Kidney (tissue), 14 donors: ENCODE results near the gene ATL1. TPM values are rescaled to one million over a fixed set of nuclear protein-coding genes. Genes with fewer than 3 reads are reported as not detected.

Experiments used
- DNase-seq, 5 donors: peaks; one replicate each; pipeline ENCODE4 v3.0.0-alpha.2; 2013 to 2020
- FAIRE-seq: peaks from 2 replicates; lab custom pipeline; 2012; peaks lifted over from hg19 to GRCh38; lab: Jason Lieb, UNC
- H3K27ac ChIP-seq, 2 donors: one replicate each; pipeline ENCODE4 v1.7.0; 2013; ENCODE audit warnings: low read depth in 2 of 2, low read length in 2 of 2, inconsistent platforms in 1 of 2
- H3K27me3 ChIP-seq: one replicate; pipeline ENCODE4 v1.7.1; 2013; ENCODE audit warnings: low read length, inconsistent platforms; ENCODE audit not compliant: control insufficient read depth, insufficient read depth
- H3K36me3 ChIP-seq, 3 donors: one replicate each; pipeline versions ENCODE4 v1.7.0 to v1.7.1; 2013; ENCODE audit warnings: low read length in 3 of 3, control low read depth in 1 of 3, inconsistent platforms in 1 of 3; ENCODE audit not compliant: insufficient read depth in 3 of 3, control insufficient read depth in 2 of 3
- H3K4me1 ChIP-seq, 3 donors: one replicate each; pipeline versions ENCODE4 v1.7.0 to v1.7.1; 2013; ENCODE audit warnings: low read length in 3 of 3, inconsistent platforms in 1 of 3, low read depth in 1 of 3; ENCODE audit not compliant: control insufficient read depth in 2 of 3, insufficient read depth in 2 of 3
- H3K4me3 ChIP-seq, 3 donors: one replicate each; pipeline versions ENCODE4 v1.7.0 to v1.8.1; 2013; ENCODE audit warnings: low read length in 3 of 3, control low read depth in 1 of 3, inconsistent platforms in 1 of 3
- H3K9ac ChIP-seq, 3 donors: one replicate each; pipeline versions ENCODE4 v1.7.0 to v1.7.1; 2013; ENCODE audit warnings: low read length in 3 of 3, control low read depth in 1 of 3, inconsistent platforms in 1 of 3
- H3K9me3 ChIP-seq, 3 donors: one replicate each; pipeline versions ENCODE4 v1.7.0 to v1.7.1; 2013; ENCODE audit warnings: low read length in 3 of 3, control low read depth in 1 of 3, inconsistent platforms in 1 of 3; ENCODE audit not compliant: control insufficient read depth in 2 of 3, insufficient read depth in 1 of 3
- CTCF ChIP-seq: IDR thresholded peaks from 3 replicates; pipeline ENCODE4 v1.5.1; 2012; ENCODE audit warnings: mild to moderate bottlenecking, moderate library complexity, borderline replicate concordance; ENCODE audit not compliant: insufficient read depth; ENCODE audit errors: extremely low read depth
- intact Hi-C: fragments of 100-400 bp; cut with DNase I; formaldehyde crosslinking; loops from one replicate; pipeline ENCODE4 v1.11.1; 2022
- polyA plus RNA-seq: library from polyadenylated mRNA; stranded (reverse); fragments of 350-450 nt; fragmentation: Illumina TruSeq; extraction: RNeasy Lipid Tissue Mini Kit (QIAGEN cat#74804); gene quantifications from one replicate; pipeline ENCODE4 v1.2.3, GENCODE V29; 2014; ENCODE audit warnings: low read depth, low replicate concordance; ENCODE audit not compliant: insufficient read depth
- total RNA-seq: library from RNA; stranded (reverse); fragmentation: NEBNext Ultra II Directional; extraction: Animal tissue kit (Norgen Biotek cat#: 25700); gene quantifications from one replicate; pipeline ENCODE4 v1.2.1, GENCODE V29; 2021
- donor health status: control.
- donor health status: control.
- donor health status: control.
- donor health status: control.
- donor health status: control.
- donor health status: DM: yes; HTN: yes; CAD: no.
- donor health status: Normal renal cell carcinoma (clear cell type).

ATL1 gene
- total and polyA plus RNA-seq, 2 donors from 2014 or later, result 4.0 to 5.9 TPM

- Histone ChIP-seq H3K4me3 (no peak overlapping the region), H3K4me1 (no peaks in the 10 kb centered on the region), H3K36me3 (no peaks in the 10 kb centered on the region), H3K9me3 (no peaks in the 10 kb centered on the region), H3K9ac (no peak overlapping the region), H3K27me3 (no peaks in the 10 kb centered on the region), H3K27ac (no peak overlapping the region)
- DNase-seq (peak in 2 of 5 donors; percentile 29 to 36), FAIRE-seq (peak; percentile 72)
- intact Hi-C loops, result no loop called here
- no peak for TF ChIP-seq CTCF
Measured at GRCh38 chr14:50600849-50601248, 40.9 kb downstream of the ATL1 start.

GRCh38 chr14:50601394-50601793, 41.4 kb downstream of the ATL1 start:
- intact Hi-C loops, result no loop called here

GRCh38 chr14:50602035-50602434, 42.1 kb downstream of the ATL1 start:
- no peak overlapping the region for H3K27ac ChIP-seq
- no peaks in the 10 kb centered on the region for H3K9me3 ChIP-seq
- no peak overlapping the region for H3K9ac ChIP-seq
- intact Hi-C loops, result no loop called here
- H3K4me3 ChIP-seq, result no peak overlapping the region
- no peak for DNase-seq
- TF ChIP-seq CTCF, result no peak
- no peaks in the 10 kb centered on the region for H3K4me1 ChIP-seq
- H3K36me3 ChIP-seq, result no peaks in the 10 kb centered on the region
- H3K27me3 ChIP-seq, result no peaks in the 10 kb centered on the region
- FAIRE-seq, result no peak

More at GRCh38 chr14:50601394-50601793, 41.4 kb downstream of the ATL1 start:
- no peak overlapping the region for H3K27ac ChIP-seq
- H3K9ac ChIP-seq, result no peak overlapping the region
- no peaks in the 10 kb centered on the region for H3K27me3 ChIP-seq
- DNase-seq (no peak), FAIRE-seq (no peak)
- no peaks in the 10 kb centered on the region for H3K4me1 ChIP-seq
- no peaks in the 10 kb centered on the region for H3K36me3 ChIP-seq
- TF ChIP-seq CTCF, result no peak
- no peaks in the 10 kb centered on the region for H3K9me3 ChIP-seq
- H3K4me3 ChIP-seq, result no peak overlapping the region

GRCh38 chr14:50603565-50603964, 43.6 kb downstream of the ATL1 start:
- DNase-seq, result no peak
- no peak for TF ChIP-seq CTCF
- Histone ChIP-seq H3K36me3 (no peaks in the 10 kb centered on the region), H3K9ac (no peak overlapping the region), H3K4me3 (no peak overlapping the region), H3K27me3 (no peaks in the 10 kb centered on the region), H3K27ac (no peak overlapping the region), H3K9me3 (no peaks in the 10 kb centered on the region), H3K4me1 (no peaks in the 10 kb centered on the region)
- no peak for FAIRE-seq
- intact Hi-C loops, result no loop called here
